Heart right ventricle (tissue), 16 donors: ENCODE results near the gene TSPAN18. TPM values are rescaled to one million over a fixed set of nuclear protein-coding genes. Genes with fewer than 3 reads are reported as not detected.

Source experiments
- ATAC-seq, 8 donors: fragments of 200-7000 bp; cut with Tn5 transposase; one replicate each; pipeline ENCODE4 v1.9.1; 2020; ENCODE audit warnings: mild to moderate bottlenecking in 8 of 8, moderate library complexity in 8 of 8, moderate number of reproducible peaks in 1 of 8
- DNase-seq, 2 donors: peaks; one replicate each; pipeline ENCODE4 v3.0.0-alpha.2; 2020
- H3K27ac ChIP-seq, 10 donors: fragments of 200-600 bp; sonication (generic) in 2 of 10; one replicate each; pipeline versions ENCODE4 v1.5.0 to v1.8.0; 2020 to 2022; ENCODE audit warnings: mild to moderate bottlenecking in 3 of 10
- H3K27me3 ChIP-seq, 7 donors: fragments of 200-600 bp; one replicate each; pipeline ENCODE4 v1.8.0; 2021 to 2022; ENCODE audit warnings: mild to moderate bottlenecking in 2 of 7
- H3K36me3 ChIP-seq, 9 donors: fragments of 200-600 bp; sonication (generic) in 1 of 9; one replicate each; pipeline versions ENCODE4 v1.5.0 to v1.8.0; 2020 to 2022; ENCODE audit warnings: mild to moderate bottlenecking in 2 of 9
- H3K4me1 ChIP-seq, 9 donors: fragments of 200-600 bp; sonication (generic) in 1 of 9; one replicate each; pipeline versions ENCODE4 v1.5.0 to v1.8.0; 2020 to 2022; ENCODE audit warnings: mild to moderate bottlenecking in 4 of 9
- H3K4me3 ChIP-seq, 10 donors: fragments of 200-600 bp; sonication (generic) in 2 of 10; one replicate each; pipeline versions ENCODE4 v1.5.0 to v1.8.0; 2020 to 2022; ENCODE audit warnings: mild to moderate bottlenecking in 7 of 10, moderate library complexity in 2 of 10
- H3K9me3 ChIP-seq, 11 donors: fragments of 200-600 bp in 10 of 11; sonication (generic) in 2 of 11; one replicate each; pipeline versions ENCODE4 v1.5.0 to v1.8.0; 2013 to 2022; ENCODE audit warnings: mild to moderate bottlenecking in 2 of 11, control low read depth in 1 of 11, moderate library complexity in 1 of 11
- CTCF ChIP-seq, 9 donors: fragments of 200-600 bp; sonication (generic) in 2 of 9; IDR thresholded peaks; one replicate each; pipeline versions ENCODE4 v1.5.0 to v1.8.0; 2021 to 2022; ENCODE audit warnings: antibody characterized with exemption in 9 of 9, mild to moderate bottlenecking in 5 of 9, moderate library complexity in 1 of 9
- WGBS, 2 donors: extraction: QIAGEN DNeasy Blood & Tissue Kit; methylation state at CpG; one replicate each; pipeline ENCODE4 v1.1.7; 2013; ENCODE audit warnings: inconsistent platforms in 1 of 2; 5-methylcytosine and 5-hydroxymethylcytosine counted together
- intact Hi-C, 10 donors: fragments of 100-400 bp; cut with DNase I; formaldehyde crosslinking; loops; one replicate each; pipeline versions ENCODE4 v1.11.1 to v1.14.2; 2022
- polyA plus RNA-seq, 2 donors: library from polyadenylated mRNA; stranded (reverse); fragments of 200-250 nt; gene quantifications; one replicate each; pipeline ENCODE4 v1.2.3, GENCODE V29; 2013
- total RNA-seq, 10 donors: library from RNA; stranded (reverse); fragmentation: NEBNext Ultra II Directional in 3 of 10; extraction: Animal tissue kit (Norgen Biotek cat#: 25700) in 3 of 10; gene quantifications; one replicate each; pipeline versions ENCODE4 v1.2.1 to v1.2.4, GENCODE V29; 2021 to 2023
- donor health status: Arrhythmogenic right ventricular cardiomyopathy.
- donor health status: ischemic (EF 13 %, LVEDD 7.1; RV severe dilation, severe dysfunction).
- donor health status: healthy with polysubstance abuse.
- donor health status: DM: no; HTN: yes; CAD: no.
- donor health status: DM: no; HTN: no; CAD: no.
- donor health status: ischemic (EF 25% LVEDD 6.9; RV normal size, moderate dysfunction).
- donor health status: ischemic (EF 25% LVEDD 5.7; RV mildly dilated, moderate dysfunction).
- donor health status: healthy.
- donor health status: DM: yes; HTN: yes; CAD: no.
- donor health status: Ischemic cardiomyopathy.
- donor health status: ischemic (EF 35%, LVEDD 5.7; RV mildly dilated, moderate dysfunction).
- donor health status: nonischemic (EF 11% LVEDD 7.7; RV severe dilation, severe dysfunction).
- donor health status: DM: yes; HTN: yes; CAD: no.
- donor health status: PGD.
- donor health status: ischemic (EF 29% LVEDD 5.4; RV normal size, mild dysfunction).
- donor health status: nonischemic (EF 23%, LVEDD 6.1; RV moderate dilation, normal function).

Gene TSPAN18
- total and polyA plus RNA-seq, 12 donors, result 37.7 to 140 (median 92.9) TPM

GRCh38 chr11:44914105-44914504, 187.3 kb downstream of the TSPAN18 start:
- H3K4me1 ChIP-seq, result peaks cover 10 to 79% (median 47%) of the 10 kb centered on the region in 9 donors
- no peak overlapping the region for H3K4me3 ChIP-seq
- H3K36me3 ChIP-seq, result peaks cover 0 to 57% (median 0%) of the 10 kb centered on the region in 9 donors
- no peaks in the 10 kb centered on the region for H3K27me3 ChIP-seq
- H3K9me3 ChIP-seq, result no peaks in the 10 kb centered on the region
- TF ChIP-seq CTCF (IDR thresholded peaks at IDR 0.05), result no peak
- ATAC-seq (no peak), DNase-seq (no peak)
- WGBS, 2 donors, result 76 to 89% methylated on average over 2 of the region's 2 CpGs
- no peak overlapping the region for H3K27ac ChIP-seq
- intact Hi-C loops, result loop anchor here in 9 of 10 donors (5.0 to 10.0 kb wide), 6 partner anchors 187 to 359 kb away; partner anchors contain the start of genes TSPAN18 (in 7 of the 9) and CD82 (in 1 of the 9)

GRCh38 chr11:44915004-44915403, 188.2 kb downstream of the TSPAN18 start:
- Histone ChIP-seq H3K27ac (no peak overlapping the region), H3K27me3 (no peaks in the 10 kb centered on the region), H3K4me3 (no peak overlapping the region), H3K36me3 (peaks cover 0 to 57% (median 0%) of the 10 kb centered on the region in 9 donors), H3K9me3 (no peaks in the 10 kb centered on the region), H3K4me1 (peaks cover 10 to 70% (median 46%) of the 10 kb centered on the region in 9 donors)
- WGBS, 2 donors, result 87 to 95% methylated on average over 10 of the region's 10 CpGs
- intact Hi-C loops, result loop anchor here in 2 of 10 donors (10.0 kb wide), 2 partner anchors 350 to 360 kb away; partner anchors contain the start of gene CD82 (in 1 of the 2)
- TF ChIP-seq CTCF (IDR thresholded peaks at IDR 0.05), result no peak
- DNase-seq (no peak), ATAC-seq (no peak)

GRCh38 chr11:44915621-44916020, 188.9 kb downstream of the TSPAN18 start:
- Histone ChIP-seq H3K9me3 (no peaks in the 10 kb centered on the region), H3K4me1 (peaks cover 10 to 64% (median 40%) of the 10 kb centered on the region in 9 donors), H3K36me3 (peaks cover 0 to 57% (median 5%) of the 10 kb centered on the region in 9 donors), H3K4me3 (no peak overlapping the region), H3K27ac (peak overlapping the region in 2 of 10 donors; percentile 58 to 80), H3K27me3 (no peaks in the 10 kb centered on the region)
- 67 to 73% methylated on average over 10 of the region's 10 CpGs for WGBS, 2 donors
- no peak for DNase-seq
- no peak for ATAC-seq
- TF ChIP-seq CTCF (IDR thresholded peaks at IDR 0.05), result no peak
- intact Hi-C loops, result loop anchor here in 2 of 10 donors (10.0 kb wide), 2 partner anchors 351 to 361 kb away; partner anchors contain the start of gene CD82 (in 1 of the 2)

DNA sequence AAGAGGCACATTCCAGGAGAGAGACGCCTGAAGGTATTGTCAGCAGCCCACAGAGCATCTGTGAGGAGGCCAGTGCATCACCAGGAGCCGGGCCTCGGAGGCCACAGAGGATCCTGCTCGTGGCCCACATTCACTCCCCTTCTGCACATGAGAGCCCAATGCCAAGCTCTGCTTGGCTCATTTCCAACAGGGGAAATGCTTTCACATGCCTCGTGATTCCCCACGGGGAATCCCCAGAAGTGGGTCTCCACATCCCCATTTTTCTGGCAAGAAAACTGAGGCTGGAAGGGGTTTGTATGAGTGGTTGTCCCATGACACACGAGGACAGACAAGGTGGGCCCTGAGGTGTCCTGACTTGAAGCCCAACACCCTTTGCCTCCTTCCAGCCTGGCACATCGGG, 189.6 kb downstream of the TSPAN18 start:
- ATAC-seq, result peak in 1 of 8 donors; percentile 1
- TF ChIP-seq CTCF (IDR thresholded peaks at IDR 0.05), result no peak
- 56 to 58% methylated on average over 8 of the region's 8 CpGs for WGBS, 2 donors
- no peak for DNase-seq
- H3K27ac ChIP-seq, result peak overlapping the region in 9 of 10 donors; percentile 45 to 80 (median 68)
- intact Hi-C loops, result loop anchor here in 2 of 10 donors (10.0 kb wide), 2 partner anchors 352 to 362 kb away; partner anchors contain the start of gene CD82 (in 1 of the 2)
- H3K4me3 ChIP-seq, result no peak overlapping the region
- H3K36me3 ChIP-seq, result peaks cover 0 to 64% (median 8%) of the 10 kb centered on the region in 9 donors
- H3K27me3 ChIP-seq, result no peaks in the 10 kb centered on the region
- peaks cover 4 to 57% (median 33%) of the 10 kb centered on the region in 9 donors for H3K4me1 ChIP-seq
- no peaks in the 10 kb centered on the region for H3K9me3 ChIP-seq
